Measurements from ENCODE around the gene ELL2.
"Not testable (repeated sequence)": the region's sequence is repeated elsewhere in the genome, so short reads cannot be mapped to it uniquely, and the experiment has no call there.

ELL2 gene

GRCh38 chr5:95838001-95838520 lies 123.6 kb downstream of the ELL2 start:
- DNase-seq (ENCODE audit: low spot score), result no peak

DNA sequence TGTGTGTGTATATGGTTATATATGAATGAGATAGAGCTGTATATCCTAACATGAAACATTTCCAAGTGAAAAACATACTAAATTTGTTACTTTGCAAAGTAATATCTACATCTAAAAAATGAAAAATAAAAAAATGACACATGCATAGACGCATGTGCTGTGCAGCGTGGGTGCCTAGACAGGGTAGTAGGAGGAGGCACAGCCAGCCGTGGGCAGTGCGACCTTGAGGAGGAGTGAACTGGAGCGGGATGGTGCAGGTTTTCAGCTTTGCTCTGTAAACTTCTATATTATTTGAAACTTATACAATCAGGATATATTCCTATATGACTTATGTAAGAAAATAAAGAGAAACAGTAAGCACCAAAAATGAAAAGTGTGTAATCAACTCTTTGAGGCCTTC lies 124.2 kb downstream of the ELL2 start:
- no peak for DNase-seq (ENCODE audit: low spot score)

DNA sequence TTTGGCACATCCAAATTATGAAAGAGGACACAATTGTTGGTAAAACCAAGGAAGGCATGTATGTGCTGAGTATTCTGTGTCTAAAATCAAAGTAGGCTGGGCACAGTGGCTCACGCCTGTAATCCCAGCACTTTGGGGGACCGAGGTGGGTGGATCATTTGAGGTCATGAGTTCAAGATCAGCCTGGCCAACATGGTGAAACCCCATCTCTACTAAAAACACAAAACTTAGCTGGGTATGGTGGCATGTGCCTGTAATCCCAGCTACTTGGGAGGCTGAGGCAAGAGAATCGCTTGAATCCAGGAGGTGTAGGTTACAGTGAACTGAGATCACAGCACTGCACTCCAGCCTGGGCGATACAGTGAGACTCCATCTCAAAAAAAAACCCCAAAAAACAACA lies 124.7 kb downstream of the ELL2 start:
- not testable (repeated sequence) for DNase-seq (ENCODE audit: low spot score)

- DNase-seq (ENCODE audit: low spot score), result no peak
Observed at GRCh38 chr5:95836544-95836943, 125.1 kb downstream of the ELL2 start.

- no peak for DNase-seq (ENCODE audit: low spot score)
Observed at GRCh38 chr5:95835682-95836385, 125.8 kb downstream of the ELL2 start.

Measured in LoVo (cell line).